ENCODE data around the gene SERGEF.

SERGEF gene

GRCh38 chr11:17948296-17948695 lies 64.6 kb downstream of the SERGEF start:
- Histone ChIP-seq H3K36me3 (ENCODE audit: control insufficient read depth, insufficient read depth, low read length) (peaks cover 4% of the 10 kb centered on the region), H3K27me3 (replicated peaks; ENCODE audit: control insufficient read depth, insufficient read depth, low read length) (no peaks in the 10 kb centered on the region), H3K4me3 (replicated peaks; ENCODE audit: low read depth, low read length) (no peak overlapping the region)
- DNase-seq (ENCODE audit: extremely low read depth, insufficient read length), result no peak
- TF ChIP-seq CTCF (IDR thresholded peaks at IDR 0.05; ENCODE audit: insufficient read depth, low read length, poor library complexity, severe bottlenecking), result no peak

GRCh38 chr11:17939542-17939941 lies 73.3 kb downstream of the SERGEF start:
- no peak for DNase-seq (ENCODE audit: extremely low read depth, insufficient read length)
- TF ChIP-seq CTCF (IDR thresholded peaks at IDR 0.05; ENCODE audit: insufficient read depth, low read length, poor library complexity, severe bottlenecking), result no peak
- Histone ChIP-seq H3K27me3 (replicated peaks; ENCODE audit: control insufficient read depth, insufficient read depth, low read length) (no peaks in the 10 kb centered on the region), H3K4me3 (replicated peaks; ENCODE audit: low read depth, low read length) (no peak overlapping the region), H3K36me3 (ENCODE audit: control insufficient read depth, insufficient read depth, low read length) (no peaks in the 10 kb centered on the region; the same call in 1 of the 2 replicates)

GRCh38 chr11:17936790-17937189 lies 76.1 kb downstream of the SERGEF start:
- Histone ChIP-seq H3K36me3 (ENCODE audit: control insufficient read depth, insufficient read depth, low read length) (no peaks in the 10 kb centered on the region; the same call in 1 of the 2 replicates), H3K27me3 (replicated peaks; ENCODE audit: control insufficient read depth, insufficient read depth, low read length) (no peaks in the 10 kb centered on the region), H3K4me3 (replicated peaks; ENCODE audit: low read depth, low read length) (no peak overlapping the region)
- TF ChIP-seq CTCF (IDR thresholded peaks at IDR 0.05; ENCODE audit: insufficient read depth, low read length, poor library complexity, severe bottlenecking), result no peak
- no peak for DNase-seq (ENCODE audit: extremely low read depth, insufficient read length)

- Histone ChIP-seq H3K4me3 (replicated peaks; ENCODE audit: low read depth, low read length) (no peak overlapping the region), H3K27me3 (replicated peaks; ENCODE audit: control insufficient read depth, insufficient read depth, low read length) (no peaks in the 10 kb centered on the region), H3K36me3 (ENCODE audit: control insufficient read depth, insufficient read depth, low read length) (no peaks in the 10 kb centered on the region)
- no peak for TF ChIP-seq CTCF (IDR thresholded peaks at IDR 0.05; ENCODE audit: insufficient read depth, low read length, poor library complexity, severe bottlenecking)
- DNase-seq (ENCODE audit: extremely low read depth, insufficient read length), result no peak
Observed at GRCh38 chr11:17934194-17934593, 78.7 kb downstream of the SERGEF start.

GRCh38 chr11:17933708-17934107 lies 79.1 kb downstream of the SERGEF start:
- Histone ChIP-seq H3K4me3 (replicated peaks; ENCODE audit: low read depth, low read length) (no peak overlapping the region), H3K36me3 (ENCODE audit: control insufficient read depth, insufficient read depth, low read length) (no peaks in the 10 kb centered on the region), H3K27me3 (replicated peaks; ENCODE audit: control insufficient read depth, insufficient read depth, low read length) (no peaks in the 10 kb centered on the region)
- TF ChIP-seq CTCF (IDR thresholded peaks at IDR 0.05; ENCODE audit: insufficient read depth, low read length, poor library complexity, severe bottlenecking), result no peak
- no peak for DNase-seq (ENCODE audit: extremely low read depth, insufficient read length)

- TF ChIP-seq CTCF (IDR thresholded peaks at IDR 0.05; ENCODE audit: insufficient read depth, low read length, poor library complexity, severe bottlenecking), result no peak
- DNase-seq (ENCODE audit: extremely low read depth, insufficient read length), result no peak
- Histone ChIP-seq H3K27me3 (replicated peaks; ENCODE audit: control insufficient read depth, insufficient read depth, low read length) (no peaks in the 10 kb centered on the region), H3K36me3 (ENCODE audit: control insufficient read depth, insufficient read depth, low read length) (no peaks in the 10 kb centered on the region), H3K4me3 (replicated peaks; ENCODE audit: low read depth, low read length) (no peak overlapping the region)
Observed at GRCh38 chr11:17932472-17932871, 80.4 kb downstream of the SERGEF start.
